ENCODE measurements around the gene DNASE2B.

DNASE2B gene

GRCh38 chr1:84398175-84399155 is at the start of gene DNASE2B:
Gene DNASE2B, plus strand, starts transcription at chr1:84398484. Its CDS starts 81 bp downstream, at chr1:84398565.
- H3K4me1 ChIP-seq (ENCODE audit: control insufficient read depth, low read depth, low read length): no peaks in the 10 kb centered on the region
- no peaks in the 10 kb centered on the region for H3K27me3 ChIP-seq (ENCODE audit: control insufficient read depth, insufficient read depth, low read length)
- no peak within 1 kb of the TSS for H3K9ac ChIP-seq (ENCODE audit: low read length)
- H3K36me3 ChIP-seq (ENCODE audit: control insufficient read depth, low read depth, low read length): no peaks in the 10 kb centered on the region
- no peak within 1 kb of the TSS for H3K27ac ChIP-seq (ENCODE audit: low read length)
- H3K4me3 ChIP-seq (ENCODE audit: low read length): no peak within 1 kb of the TSS
- H3K9me3 ChIP-seq (ENCODE audit: control insufficient read depth, low read depth, low read length): no peaks in the 10 kb centered on the region

GRCh38 chr1:84348759-84349158 is 49.5 kb upstream of the DNASE2B start:
- no peaks in the 10 kb centered on the region for H3K36me3 ChIP-seq (ENCODE audit: control insufficient read depth, low read depth, low read length)
- no peaks in the 10 kb centered on the region for H3K4me1 ChIP-seq (ENCODE audit: control insufficient read depth, low read depth, low read length)
- H3K9me3 ChIP-seq (ENCODE audit: control insufficient read depth, low read depth, low read length): no peaks in the 10 kb centered on the region
- no peaks in the 10 kb centered on the region for H3K27me3 ChIP-seq (ENCODE audit: control insufficient read depth, insufficient read depth, low read length)
- H3K4me3 ChIP-seq (ENCODE audit: low read length): no peak overlapping the region
- H3K27ac ChIP-seq (ENCODE audit: low read length): no peak overlapping the region
- H3K9ac ChIP-seq (ENCODE audit: low read length): no peak overlapping the region

- H3K4me1 ChIP-seq (ENCODE audit: control insufficient read depth, low read depth, low read length): no peaks in the 10 kb centered on the region
- no peaks in the 10 kb centered on the region for H3K36me3 ChIP-seq (ENCODE audit: control insufficient read depth, low read depth, low read length)
- H3K27me3 ChIP-seq (ENCODE audit: control insufficient read depth, insufficient read depth, low read length): no peaks in the 10 kb centered on the region
- H3K4me3 ChIP-seq (ENCODE audit: low read length): no peak overlapping the region
- H3K9me3 ChIP-seq (ENCODE audit: control insufficient read depth, low read depth, low read length): no peaks in the 10 kb centered on the region
- no peak overlapping the region for H3K9ac ChIP-seq (ENCODE audit: low read length)
- H3K27ac ChIP-seq (ENCODE audit: low read length): no peak overlapping the region
Measured at GRCh38 chr1:84350104-84350503, 48.2 kb upstream of the DNASE2B start.

- Histone ChIP-seq H3K9me3 (ENCODE audit: control insufficient read depth, low read depth, low read length) (no peaks in the 10 kb centered on the region), H3K27me3 (ENCODE audit: control insufficient read depth, insufficient read depth, low read length) (no peaks in the 10 kb centered on the region), H3K36me3 (ENCODE audit: control insufficient read depth, low read depth, low read length) (no peaks in the 10 kb centered on the region), H3K27ac (ENCODE audit: low read length) (no peak overlapping the region), H3K9ac (ENCODE audit: low read length) (no peak overlapping the region), H3K4me3 (ENCODE audit: low read length) (no peak overlapping the region), H3K4me1 (ENCODE audit: control insufficient read depth, low read depth, low read length) (no peaks in the 10 kb centered on the region)
Measured at GRCh38 chr1:84350550-84350949, 47.7 kb upstream of the DNASE2B start.

- Histone ChIP-seq H3K36me3 (ENCODE audit: control insufficient read depth, low read depth, low read length) (no peaks in the 10 kb centered on the region), H3K9me3 (ENCODE audit: control insufficient read depth, low read depth, low read length) (no peaks in the 10 kb centered on the region), H3K27me3 (ENCODE audit: control insufficient read depth, insufficient read depth, low read length) (no peaks in the 10 kb centered on the region), H3K4me3 (ENCODE audit: low read length) (no peak overlapping the region), H3K9ac (ENCODE audit: low read length) (no peak overlapping the region), H3K27ac (ENCODE audit: low read length) (no peak overlapping the region), H3K4me1 (ENCODE audit: control insufficient read depth, low read depth, low read length) (no peaks in the 10 kb centered on the region)
Measured at GRCh38 chr1:84352298-84353106, 45.8 kb upstream of the DNASE2B start.

- no peaks in the 10 kb centered on the region for H3K9me3 ChIP-seq (ENCODE audit: control insufficient read depth, low read depth, low read length)
- H3K9ac ChIP-seq (ENCODE audit: low read length): no peak overlapping the region
- no peak overlapping the region for H3K4me3 ChIP-seq (ENCODE audit: low read length)
- no peak overlapping the region for H3K27ac ChIP-seq (ENCODE audit: low read length)
- no peaks in the 10 kb centered on the region for H3K4me1 ChIP-seq (ENCODE audit: control insufficient read depth, low read depth, low read length)
- no peaks in the 10 kb centered on the region for H3K27me3 ChIP-seq (ENCODE audit: control insufficient read depth, insufficient read depth, low read length)
- no peaks in the 10 kb centered on the region for H3K36me3 ChIP-seq (ENCODE audit: control insufficient read depth, low read depth, low read length)
Measured at GRCh38 chr1:84353695-84354094, 44.6 kb upstream of the DNASE2B start.

GRCh38 chr1:84355556-84355955 is 42.7 kb upstream of the DNASE2B start:
- H3K27ac ChIP-seq (ENCODE audit: low read length): no peak overlapping the region
- no peak overlapping the region for H3K9ac ChIP-seq (ENCODE audit: low read length)
- H3K36me3 ChIP-seq (ENCODE audit: control insufficient read depth, low read depth, low read length): no peaks in the 10 kb centered on the region

GRCh38 chr1:84356881-84357280 is 41.4 kb upstream of the DNASE2B start:
- H3K4me3 ChIP-seq (ENCODE audit: low read length): no peak overlapping the region
- H3K27ac ChIP-seq (ENCODE audit: low read length): no peak overlapping the region
- H3K36me3 ChIP-seq (ENCODE audit: control insufficient read depth, low read depth, low read length): no peaks in the 10 kb centered on the region
- H3K4me1 ChIP-seq (ENCODE audit: control insufficient read depth, low read depth, low read length): no peaks in the 10 kb centered on the region
- no peaks in the 10 kb centered on the region for H3K27me3 ChIP-seq (ENCODE audit: control insufficient read depth, insufficient read depth, low read length)
- H3K9me3 ChIP-seq (ENCODE audit: control insufficient read depth, low read depth, low read length): no peaks in the 10 kb centered on the region
- H3K9ac ChIP-seq (ENCODE audit: low read length): no peak overlapping the region

More at GRCh38 chr1:84355556-84355955, 42.7 kb upstream of the DNASE2B start:
- Histone ChIP-seq H3K4me3 (ENCODE audit: low read length) (no peak overlapping the region), H3K27me3 (ENCODE audit: control insufficient read depth, insufficient read depth, low read length) (no peaks in the 10 kb centered on the region), H3K4me1 (ENCODE audit: control insufficient read depth, low read depth, low read length) (no peaks in the 10 kb centered on the region), H3K9me3 (ENCODE audit: control insufficient read depth, low read depth, low read length) (no peaks in the 10 kb centered on the region)

GRCh38 chr1:84358695-84359094 is 39.6 kb upstream of the DNASE2B start:
- no peak overlapping the region for H3K4me3 ChIP-seq (ENCODE audit: low read length)
- no peak overlapping the region for H3K9ac ChIP-seq (ENCODE audit: low read length)
- H3K36me3 ChIP-seq (ENCODE audit: control insufficient read depth, low read depth, low read length): no peaks in the 10 kb centered on the region
- no peak overlapping the region for H3K27ac ChIP-seq (ENCODE audit: low read length)
- no peaks in the 10 kb centered on the region for H3K9me3 ChIP-seq (ENCODE audit: control insufficient read depth, low read depth, low read length)
- H3K4me1 ChIP-seq (ENCODE audit: control insufficient read depth, low read depth, low read length): no peaks in the 10 kb centered on the region
- H3K27me3 ChIP-seq (ENCODE audit: control insufficient read depth, insufficient read depth, low read length): no peaks in the 10 kb centered on the region

GRCh38 chr1:84360316-84360715 is 38.0 kb upstream of the DNASE2B start:
- no peak overlapping the region for H3K4me3 ChIP-seq (ENCODE audit: low read length)
- H3K9ac ChIP-seq (ENCODE audit: low read length): no peak overlapping the region
- no peaks in the 10 kb centered on the region for H3K36me3 ChIP-seq (ENCODE audit: control insufficient read depth, low read depth, low read length)
- no peak overlapping the region for H3K27ac ChIP-seq (ENCODE audit: low read length)
- H3K9me3 ChIP-seq (ENCODE audit: control insufficient read depth, low read depth, low read length): no peaks in the 10 kb centered on the region
- H3K27me3 ChIP-seq (ENCODE audit: control insufficient read depth, insufficient read depth, low read length): no peaks in the 10 kb centered on the region
- H3K4me1 ChIP-seq (ENCODE audit: control insufficient read depth, low read depth, low read length): no peaks in the 10 kb centered on the region

GRCh38 chr1:84361796-84362195 is 36.5 kb upstream of the DNASE2B start:
- no peak overlapping the region for H3K4me3 ChIP-seq (ENCODE audit: low read length)
- H3K27me3 ChIP-seq (ENCODE audit: control insufficient read depth, insufficient read depth, low read length): no peaks in the 10 kb centered on the region
- H3K9me3 ChIP-seq (ENCODE audit: control insufficient read depth, low read depth, low read length): no peaks in the 10 kb centered on the region
- H3K9ac ChIP-seq (ENCODE audit: low read length): no peak overlapping the region
- no peaks in the 10 kb centered on the region for H3K4me1 ChIP-seq (ENCODE audit: control insufficient read depth, low read depth, low read length)
- no peaks in the 10 kb centered on the region for H3K36me3 ChIP-seq (ENCODE audit: control insufficient read depth, low read depth, low read length)
- H3K27ac ChIP-seq (ENCODE audit: low read length): no peak overlapping the region

Measured in iPS-18a (cell line).